Measurements from ENCODE around the gene WNT5A. TPM values are rescaled to one million over a fixed set of nuclear protein-coding genes. Genes with fewer than 3 reads are reported as not detected.

The WNT5A gene
- total RNA-seq, 2 experiments from 2014 or later = not detected

- Mint-ChIP-seq H3K36me3 (no peaks in the 10 kb centered on the region), H3K9me3 (no peaks in the 10 kb centered on the region), H3K4me1 (no peaks in the 10 kb centered on the region), H3K4me3 (no peak overlapping the region), H3K27ac (no peak overlapping the region), H3K27me3 (peaks cover 3% of the 10 kb centered on the region)
- POLR2A ChIA-PET = no interaction called here
- DNase-seq = no peak
- no peak for ATAC-seq (ENCODE audit: low read depth)
These were observed 20.6 kb downstream of the WNT5A start for GRCh38 chr3:55466526-55466925.

GRCh38 chr3:55461896-55462295 is 25.2 kb downstream of the WNT5A start:
- Mint-ChIP-seq H3K9me3 (no peaks in the 10 kb centered on the region), H3K36me3 (no peaks in the 10 kb centered on the region), H3K27me3 (peaks cover 3% of the 10 kb centered on the region), H3K27ac (no peak overlapping the region), H3K4me1 (no peaks in the 10 kb centered on the region), H3K4me3 (no peak overlapping the region)
- POLR2A ChIA-PET = no interaction called here
- ATAC-seq (ENCODE audit: low read depth) (no peak), DNase-seq (no peak)

- Mint-ChIP-seq H3K4me3 (no peak overlapping the region), H3K9me3 (no peaks in the 10 kb centered on the region), H3K27me3 (no peaks in the 10 kb centered on the region), H3K27ac (no peak overlapping the region), H3K36me3 (no peaks in the 10 kb centered on the region), H3K4me1 (no peaks in the 10 kb centered on the region)
- no peak for DNase-seq
- no peak for ATAC-seq (ENCODE audit: low read depth)
- POLR2A ChIA-PET = no interaction called here
These were observed 27.3 kb downstream of the WNT5A start for GRCh38 chr3:55459838-55460237.

DNA sequence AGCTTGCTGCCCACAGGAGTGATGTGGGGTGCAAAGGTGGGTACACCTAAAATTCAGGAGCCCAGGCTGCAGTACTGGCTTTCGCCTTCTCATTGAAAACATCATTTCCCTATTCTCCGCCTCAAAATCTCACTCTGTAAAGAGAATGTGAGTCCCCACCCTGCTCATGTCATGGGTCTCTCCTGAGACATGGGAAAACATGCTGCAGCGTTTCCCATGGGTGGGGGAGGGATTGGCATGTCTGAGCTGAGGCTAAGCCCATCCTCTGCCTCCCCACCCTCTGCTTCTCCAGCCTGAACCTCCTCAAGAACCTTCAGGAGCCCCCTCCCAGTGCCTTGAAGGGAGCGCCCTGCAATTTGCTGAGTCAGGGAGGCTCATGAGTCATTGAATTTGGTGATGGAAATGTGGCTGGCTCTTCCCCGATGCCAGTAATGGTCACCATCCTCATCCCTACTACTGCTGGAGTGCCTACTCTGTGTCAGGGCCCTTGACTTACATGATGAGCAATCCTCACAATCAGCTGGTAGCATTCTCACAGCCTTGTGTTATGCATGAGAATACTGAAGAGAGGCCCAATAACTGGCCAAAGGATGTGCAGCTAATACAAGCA is 28.8 kb downstream of the WNT5A start:
- no peaks in the 10 kb centered on the region for H3K4me1 Mint-ChIP-seq
- H3K4me3 Mint-ChIP-seq = no peak overlapping the region
- H3K27ac Mint-ChIP-seq = no peak overlapping the region
- ATAC-seq (ENCODE audit: low read depth) (no peak), DNase-seq (no peak)
- H3K27me3 Mint-ChIP-seq = no peaks in the 10 kb centered on the region
- no peaks in the 10 kb centered on the region for H3K36me3 Mint-ChIP-seq
- POLR2A ChIA-PET = no interaction called here
- no peaks in the 10 kb centered on the region for H3K9me3 Mint-ChIP-seq

DNA sequence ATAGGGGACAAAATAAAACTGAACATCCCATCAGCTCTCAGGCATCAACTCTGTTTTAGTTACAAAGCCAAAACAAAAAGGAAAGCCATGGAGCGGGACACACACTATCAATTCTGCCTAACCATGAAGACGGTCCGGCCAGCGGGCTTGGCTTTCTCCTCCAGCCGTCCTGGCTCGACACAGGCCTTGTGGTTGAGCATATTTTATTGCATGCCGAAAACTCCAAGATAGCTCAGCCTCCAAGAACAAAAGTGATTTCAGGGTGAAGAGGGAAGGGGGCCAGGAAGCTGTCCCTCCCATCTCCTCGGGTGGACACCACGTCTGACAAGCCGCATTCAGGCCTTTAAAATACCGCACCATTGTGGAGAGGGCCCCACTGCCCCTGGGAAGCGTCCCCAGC is 31.2 kb downstream of the WNT5A start:
- no peaks in the 10 kb centered on the region for H3K4me1 Mint-ChIP-seq

DNA sequence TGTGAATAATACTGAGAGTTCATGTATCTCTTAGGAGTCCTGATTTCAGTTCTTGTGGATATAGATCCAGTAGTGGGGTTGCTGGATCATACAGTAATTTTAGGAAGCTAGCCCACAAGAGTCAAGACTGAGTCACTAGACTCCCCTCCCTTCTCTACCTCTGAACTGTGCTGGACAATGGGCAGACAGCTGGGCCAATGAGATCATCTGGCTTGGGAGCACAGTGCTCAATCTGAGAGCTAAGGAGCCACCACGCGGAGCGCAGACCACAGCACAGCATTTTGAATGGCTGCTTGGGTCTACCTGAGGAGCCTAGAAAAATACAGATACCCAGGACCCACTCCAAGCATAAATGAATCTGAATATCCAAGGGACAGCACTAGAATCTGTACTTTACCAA is 32.5 kb downstream of the WNT5A start:
- Mint-ChIP-seq H3K9me3 (no peaks in the 10 kb centered on the region), H3K4me1 (no peaks in the 10 kb centered on the region), H3K27me3 (peaks cover 2% of the 10 kb centered on the region), H3K4me3 (no peak overlapping the region), H3K36me3 (no peaks in the 10 kb centered on the region), H3K27ac (no peak overlapping the region)
- POLR2A ChIA-PET = no interaction called here
- ATAC-seq (ENCODE audit: low read depth) (no peak), DNase-seq (no peak)

More for the DNA sequence above, 31.2 kb downstream of the WNT5A start:
- H3K36me3 Mint-ChIP-seq = no peaks in the 10 kb centered on the region
- POLR2A ChIA-PET = no interaction called here
- H3K9me3 Mint-ChIP-seq = no peaks in the 10 kb centered on the region
- no peak for DNase-seq
- no peak overlapping the region for H3K4me3 Mint-ChIP-seq
- no peak overlapping the region for H3K27ac Mint-ChIP-seq
- ATAC-seq (ENCODE audit: low read depth) = no peak
- H3K27me3 Mint-ChIP-seq = no peaks in the 10 kb centered on the region

DNA sequence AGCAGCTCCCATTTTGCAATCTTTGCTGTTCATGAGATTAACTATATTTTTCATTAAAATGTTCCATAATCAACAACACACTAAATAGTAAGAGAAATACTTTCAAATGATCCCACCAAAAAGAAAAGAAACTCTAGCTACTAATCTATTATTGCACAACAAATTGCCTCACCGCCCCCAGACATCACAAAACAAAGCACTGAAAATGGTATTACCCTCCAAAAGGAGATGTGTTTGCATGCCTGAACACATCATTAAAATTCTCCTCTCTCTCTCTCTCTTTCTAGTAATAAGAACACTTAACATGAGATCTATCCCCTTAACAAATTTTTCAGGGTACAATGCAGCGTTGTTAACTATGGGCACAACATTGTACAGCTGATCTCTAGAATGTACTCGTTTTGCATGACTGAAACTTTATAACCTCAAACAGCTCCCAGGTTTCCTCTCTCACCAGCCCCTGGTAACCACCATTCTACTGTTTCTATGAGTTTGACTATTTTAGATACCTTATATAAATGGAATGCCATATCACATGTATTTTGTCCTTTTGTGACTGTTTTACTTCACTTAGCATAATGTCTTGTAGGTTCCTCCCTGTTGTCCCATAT is 33.1 kb downstream of the WNT5A start:
- POLR2A ChIA-PET = no interaction called here
- Mint-ChIP-seq H3K27ac (no peak overlapping the region), H3K36me3 (no peaks in the 10 kb centered on the region), H3K9me3 (no peaks in the 10 kb centered on the region), H3K4me1 (no peaks in the 10 kb centered on the region), H3K27me3 (peaks cover 2% of the 10 kb centered on the region), H3K4me3 (no peak overlapping the region)
- DNase-seq (no peak), ATAC-seq (ENCODE audit: low read depth) (no peak)

DNA sequence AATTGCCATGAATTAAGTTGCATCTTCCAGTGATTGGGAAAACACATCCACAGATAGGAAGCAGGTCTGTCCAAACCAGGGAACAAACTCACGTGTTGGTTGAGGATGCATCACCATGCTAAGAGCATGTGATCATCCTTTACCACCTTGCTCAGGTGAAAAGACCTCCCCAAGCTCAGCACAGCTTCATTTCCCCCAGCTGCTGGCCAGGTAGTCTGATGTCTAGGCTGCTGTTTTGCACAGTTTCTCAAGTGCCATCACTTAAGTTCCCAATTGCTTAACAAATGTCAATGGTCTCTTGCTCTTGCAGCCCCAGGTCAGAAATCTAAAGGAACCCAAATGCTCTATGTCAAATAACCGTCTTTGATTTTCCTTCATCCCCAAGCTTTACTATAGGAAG is 34.2 kb downstream of the WNT5A start:
- Mint-ChIP-seq H3K4me3 (no peak overlapping the region), H3K4me1 (no peaks in the 10 kb centered on the region), H3K36me3 (no peaks in the 10 kb centered on the region), H3K27ac (no peak overlapping the region), H3K27me3 (peaks cover 2% of the 10 kb centered on the region), H3K9me3 (no peaks in the 10 kb centered on the region)
- DNase-seq (no peak), ATAC-seq (ENCODE audit: low read depth) (no peak)
- POLR2A ChIA-PET = no interaction called here

DNA sequence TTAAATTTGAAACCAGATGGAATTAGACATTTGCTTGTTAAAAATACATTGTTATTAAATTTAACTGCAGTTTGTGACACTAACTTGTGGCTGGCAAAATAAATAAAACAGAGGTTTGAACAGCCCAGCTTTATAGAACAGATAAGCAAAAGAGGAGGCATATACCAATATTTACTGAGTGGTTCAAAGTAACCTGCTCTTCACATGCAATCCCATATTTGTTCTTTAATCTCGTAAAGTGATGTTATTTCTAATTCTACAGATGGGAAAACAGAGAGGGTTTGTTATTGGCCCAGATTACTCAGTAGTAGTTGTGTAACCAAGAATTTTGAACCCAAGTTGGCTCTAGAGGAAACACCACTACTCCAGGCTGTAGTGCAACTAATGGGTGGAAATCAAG is 37.6 kb downstream of the WNT5A start:
- no peak overlapping the region for H3K4me3 Mint-ChIP-seq
- no peaks in the 10 kb centered on the region for H3K4me1 Mint-ChIP-seq
- POLR2A ChIA-PET = no interaction called here
- ATAC-seq (ENCODE audit: low read depth) = no peak
- no peak for DNase-seq
- H3K27me3 Mint-ChIP-seq = peaks cover 2% of the 10 kb centered on the region
- H3K27ac Mint-ChIP-seq = no peak overlapping the region
- H3K36me3 Mint-ChIP-seq = no peaks in the 10 kb centered on the region
- H3K9me3 Mint-ChIP-seq = no peaks in the 10 kb centered on the region

- H3K27me3 Mint-ChIP-seq = peaks cover 2% of the 10 kb centered on the region
- POLR2A ChIA-PET = no interaction called here
- no peak overlapping the region for H3K4me3 Mint-ChIP-seq
- no peak overlapping the region for H3K27ac Mint-ChIP-seq
- DNase-seq (no peak), ATAC-seq (ENCODE audit: low read depth) (no peak)
- no peaks in the 10 kb centered on the region for H3K9me3 Mint-ChIP-seq
- H3K4me1 Mint-ChIP-seq = no peaks in the 10 kb centered on the region
- no peaks in the 10 kb centered on the region for H3K36me3 Mint-ChIP-seq
These were observed 40.3 kb downstream of the WNT5A start for GRCh38 chr3:55446850-55447249.

- Mint-ChIP-seq H3K27me3 (no peaks in the 10 kb centered on the region), H3K36me3 (no peaks in the 10 kb centered on the region)
- POLR2A ChIA-PET = no interaction called here
These were observed 41.6 kb downstream of the WNT5A start for GRCh38 chr3:55445551-55445950.

GRCh38 chr3:55443346-55443745 is 43.8 kb downstream of the WNT5A start:
- no peak for ATAC-seq (ENCODE audit: low read depth)
- no peaks in the 10 kb centered on the region for H3K4me1 Mint-ChIP-seq
- no peaks in the 10 kb centered on the region for H3K36me3 Mint-ChIP-seq
- H3K27me3 Mint-ChIP-seq = peaks cover 1% of the 10 kb centered on the region
- no peak overlapping the region for H3K27ac Mint-ChIP-seq
- POLR2A ChIA-PET = no interaction called here
- H3K9me3 Mint-ChIP-seq = no peaks in the 10 kb centered on the region
- H3K4me3 Mint-ChIP-seq = no peak overlapping the region
- DNase-seq = no peak

More at GRCh38 chr3:55445551-55445950, 41.6 kb downstream of the WNT5A start:
- Mint-ChIP-seq H3K9me3 (no peaks in the 10 kb centered on the region), H3K4me1 (no peaks in the 10 kb centered on the region), H3K27ac (no peak overlapping the region), H3K4me3 (no peak overlapping the region)
- no peak for DNase-seq
- no peak for ATAC-seq (ENCODE audit: low read depth)

DNA sequence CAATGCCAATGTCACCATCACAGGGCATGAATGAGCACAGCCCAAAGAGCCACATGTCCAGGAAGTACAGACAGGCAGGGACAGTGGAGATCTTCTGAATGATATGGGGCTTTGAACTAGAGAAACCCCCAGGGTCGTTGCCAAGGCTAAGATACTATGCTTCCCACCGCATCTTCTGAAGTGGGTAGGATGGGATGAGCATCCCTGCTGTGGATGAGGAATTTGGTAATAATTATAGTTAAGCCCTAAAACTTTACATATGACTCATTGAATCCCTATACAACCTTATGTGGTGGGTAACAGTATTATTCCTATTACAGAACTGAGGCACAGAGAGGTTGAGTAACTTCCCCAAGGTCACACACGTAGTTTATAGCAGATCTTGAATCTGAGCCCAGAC is 44.2 kb downstream of the WNT5A start:
- H3K27ac Mint-ChIP-seq = no peak overlapping the region
- DNase-seq (no peak), ATAC-seq (ENCODE audit: low read depth) (no peak)
- peaks cover 1% of the 10 kb centered on the region for H3K27me3 Mint-ChIP-seq
- H3K4me3 Mint-ChIP-seq = no peak overlapping the region
- POLR2A ChIA-PET = no interaction called here
- H3K9me3 Mint-ChIP-seq = no peaks in the 10 kb centered on the region
- H3K36me3 Mint-ChIP-seq = no peaks in the 10 kb centered on the region
- H3K4me1 Mint-ChIP-seq = no peaks in the 10 kb centered on the region

GRCh38 chr3:55441499-55441898 is 45.6 kb downstream of the WNT5A start:
- no peaks in the 10 kb centered on the region for H3K4me1 Mint-ChIP-seq
- POLR2A ChIA-PET = no interaction called here
- peaks cover 1% of the 10 kb centered on the region for H3K27me3 Mint-ChIP-seq
- no peak for ATAC-seq (ENCODE audit: low read depth)
- no peak overlapping the region for H3K4me3 Mint-ChIP-seq
- no peak overlapping the region for H3K27ac Mint-ChIP-seq
- DNase-seq = no peak
- no peaks in the 10 kb centered on the region for H3K36me3 Mint-ChIP-seq
- no peaks in the 10 kb centered on the region for H3K9me3 Mint-ChIP-seq
